Liver (tissue), 3 donors: Measurements from ENCODE around the gene TMEM221.

ENCODE experiments used
- CTCF ChIP-seq: fragments of 150-350 bp; IDR thresholded peaks from 2 replicates; pipeline ENCODE4 v1.5.1; 2017; ENCODE audit warnings: improper control_type of control experiment, low read depth, low read length; ENCODE audit not compliant: missing input control
- EGR1 ChIP-seq, 2 donors: IDR thresholded peaks; 2 replicates each; pipeline ENCODE4 v1.6.1; 2016 to 2018; ENCODE audit warnings: antibody characterized with exemption in 2 of 2, low read depth in 2 of 2
- FOXA2 ChIP-seq: IDR thresholded peaks from 2 replicates; pipeline ENCODE4 v1.6.1; 2016; ENCODE audit warnings: antibody characterized with exemption
- JUND ChIP-seq, 2 donors: IDR thresholded peaks; 2 replicates each; pipeline ENCODE4 v1.6.1; 2016; ENCODE audit warnings: antibody characterized with exemption in 2 of 2
- MAX ChIP-seq: IDR thresholded peaks from 2 replicates; pipeline ENCODE4 v1.6.1; 2016; ENCODE audit warnings: antibody characterized with exemption
- RAD21 ChIP-seq, 2 donors: IDR thresholded peaks; 2 replicates each; pipeline ENCODE4 v1.6.1; 2016; ENCODE audit warnings: antibody characterized with exemption in 2 of 2, mild to moderate bottlenecking in 2 of 2
- RXRA ChIP-seq, 2 donors: IDR thresholded peaks; 2 replicates each; pipeline ENCODE4 v1.6.1; 2017 to 2018; ENCODE audit warnings: antibody characterized with exemption in 2 of 2, mild to moderate bottlenecking in 1 of 2
- SP1 ChIP-seq: IDR thresholded peaks from 2 replicates; pipeline ENCODE4 v1.6.1; 2018; ENCODE audit warnings: antibody characterized with exemption, mild to moderate bottlenecking
- TAF1 ChIP-seq: conservative IDR thresholded peaks from 2 replicates; pipeline ENCODE4 v1.6.1; 2016; ENCODE audit warnings: antibody characterized with exemption, mild to moderate bottlenecking
- YY1 ChIP-seq: IDR thresholded peaks from 2 replicates; pipeline ENCODE4 v1.6.1; 2016; ENCODE audit warnings: antibody characterized with exemption, mild to moderate bottlenecking
- TF ChIP-seq, protein P1 (sequence below): IDR thresholded peaks from 2 replicates; pipeline ENCODE4 v1.6.1; 2016; ENCODE audit warnings: antibody characterized with exemption
- TF ChIP-seq, protein P2 (sequence below): IDR thresholded peaks from 2 replicates; pipeline ENCODE4 v1.6.1; 2016; ENCODE audit warnings: antibody characterized with exemption, mild to moderate bottlenecking
- TF ChIP-seq, protein P3 (sequence below): IDR thresholded peaks from 2 replicates; pipeline ENCODE4 v1.6.1; 2016; ENCODE audit warnings: antibody characterized with exemption
- donor health status: healthy.
- donor health status: healthy.

DNA sequence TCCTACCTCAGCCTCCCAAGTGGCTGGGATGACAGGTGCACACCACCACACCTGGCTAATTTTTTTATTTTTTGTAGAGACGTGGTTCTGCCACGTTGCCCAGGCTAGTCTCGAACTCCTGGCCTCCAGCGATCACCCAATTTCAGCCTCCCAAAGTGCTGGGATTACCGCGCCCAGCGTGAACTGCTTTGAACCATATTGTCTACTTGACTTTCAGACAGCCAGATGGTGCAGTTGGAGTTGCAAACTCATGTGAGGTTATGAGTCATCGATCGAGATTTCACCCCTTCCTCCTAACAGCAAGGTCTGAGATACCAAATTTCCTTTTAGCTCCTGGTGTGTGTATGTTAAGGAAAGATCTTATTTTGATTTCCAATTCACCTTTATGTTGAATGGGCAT, 24.6 kb upstream of the TMEM221 start:
- no peak for TF ChIP-seq CTCF
- TF ChIP-seq, protein P1, sequence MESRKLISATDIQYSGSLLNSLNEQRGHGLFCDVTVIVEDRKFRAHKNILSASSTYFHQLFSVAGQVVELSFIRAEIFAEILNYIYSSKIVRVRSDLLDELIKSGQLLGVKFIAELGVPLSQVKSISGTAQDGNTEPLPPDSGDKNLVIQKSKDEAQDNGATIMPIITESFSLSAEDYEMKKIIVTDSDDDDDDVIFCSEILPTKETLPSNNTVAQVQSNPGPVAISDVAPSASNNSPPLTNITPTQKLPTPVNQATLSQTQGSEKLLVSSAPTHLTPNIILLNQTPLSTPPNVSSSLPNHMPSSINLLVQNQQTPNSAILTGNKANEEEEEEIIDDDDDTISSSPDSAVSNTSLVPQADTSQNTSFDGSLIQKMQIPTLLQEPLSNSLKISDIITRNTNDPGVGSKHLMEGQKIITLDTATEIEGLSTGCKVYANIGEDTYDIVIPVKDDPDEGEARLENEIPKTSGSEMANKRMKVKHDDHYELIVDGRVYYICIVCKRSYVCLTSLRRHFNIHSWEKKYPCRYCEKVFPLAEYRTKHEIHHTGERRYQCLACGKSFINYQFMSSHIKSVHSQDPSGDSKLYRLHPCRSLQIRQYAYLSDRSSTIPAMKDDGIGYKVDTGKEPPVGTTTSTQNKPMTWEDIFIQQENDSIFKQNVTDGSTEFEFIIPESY: no peak
- TF ChIP-seq RXRA (IDR thresholded peaks at IDR 0.05): no peak
- no peak for TF ChIP-seq TAF1
- no peak for TF ChIP-seq RAD21 (IDR thresholded peaks at IDR 0.05)
- TF ChIP-seq EGR1 (IDR thresholded peaks at IDR 0.05; ENCODE audit: low read depth in 2 of 2): no peak
- TF ChIP-seq, protein P2, sequence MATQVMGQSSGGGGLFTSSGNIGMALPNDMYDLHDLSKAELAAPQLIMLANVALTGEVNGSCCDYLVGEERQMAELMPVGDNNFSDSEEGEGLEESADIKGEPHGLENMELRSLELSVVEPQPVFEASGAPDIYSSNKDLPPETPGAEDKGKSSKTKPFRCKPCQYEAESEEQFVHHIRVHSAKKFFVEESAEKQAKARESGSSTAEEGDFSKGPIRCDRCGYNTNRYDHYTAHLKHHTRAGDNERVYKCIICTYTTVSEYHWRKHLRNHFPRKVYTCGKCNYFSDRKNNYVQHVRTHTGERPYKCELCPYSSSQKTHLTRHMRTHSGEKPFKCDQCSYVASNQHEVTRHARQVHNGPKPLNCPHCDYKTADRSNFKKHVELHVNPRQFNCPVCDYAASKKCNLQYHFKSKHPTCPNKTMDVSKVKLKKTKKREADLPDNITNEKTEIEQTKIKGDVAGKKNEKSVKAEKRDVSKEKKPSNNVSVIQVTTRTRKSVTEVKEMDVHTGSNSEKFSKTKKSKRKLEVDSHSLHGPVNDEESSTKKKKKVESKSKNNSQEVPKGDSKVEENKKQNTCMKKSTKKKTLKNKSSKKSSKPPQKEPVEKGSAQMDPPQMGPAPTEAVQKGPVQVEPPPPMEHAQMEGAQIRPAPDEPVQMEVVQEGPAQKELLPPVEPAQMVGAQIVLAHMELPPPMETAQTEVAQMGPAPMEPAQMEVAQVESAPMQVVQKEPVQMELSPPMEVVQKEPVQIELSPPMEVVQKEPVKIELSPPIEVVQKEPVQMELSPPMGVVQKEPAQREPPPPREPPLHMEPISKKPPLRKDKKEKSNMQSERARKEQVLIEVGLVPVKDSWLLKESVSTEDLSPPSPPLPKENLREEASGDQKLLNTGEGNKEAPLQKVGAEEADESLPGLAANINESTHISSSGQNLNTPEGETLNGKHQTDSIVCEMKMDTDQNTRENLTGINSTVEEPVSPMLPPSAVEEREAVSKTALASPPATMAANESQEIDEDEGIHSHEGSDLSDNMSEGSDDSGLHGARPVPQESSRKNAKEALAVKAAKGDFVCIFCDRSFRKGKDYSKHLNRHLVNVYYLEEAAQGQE: no peak
- no peak for TF ChIP-seq JUND (IDR thresholded peaks at IDR 0.05)
- TF ChIP-seq MAX: no peak
- no peak for TF ChIP-seq YY1
- no peak for TF ChIP-seq SP1
- no peak for TF ChIP-seq FOXA2
- TF ChIP-seq, protein P3, sequence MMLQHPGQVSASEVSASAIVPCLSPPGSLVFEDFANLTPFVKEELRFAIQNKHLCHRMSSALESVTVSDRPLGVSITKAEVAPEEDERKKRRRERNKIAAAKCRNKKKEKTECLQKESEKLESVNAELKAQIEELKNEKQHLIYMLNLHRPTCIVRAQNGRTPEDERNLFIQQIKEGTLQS: no peak
